WTC11 (cell line): ENCODE data around the gene ATP2B2.

ENCODE experiments used
- ATF6 ChIP-seq: sonication (generic); formaldehyde crosslinking; IDR thresholded peaks from 2 replicates; pipeline ENCODE4 v1.8.1; 2023; ENCODE audit warnings: mild to moderate bottlenecking, missing genetic modification reagents
- CTCF ChIP-seq: fragments of 200-600 bp; IDR thresholded peaks from 2 replicates; pipeline ENCODE4 v1.8.0; 2022; ENCODE audit warnings: antibody characterized with exemption
- FOXJ3 ChIP-seq: sonication (generic); formaldehyde crosslinking; IDR thresholded peaks from 2 replicates; pipeline ENCODE4 v1.9.0; 2021; ENCODE audit warnings: missing genetic modification reagents, mild to moderate bottlenecking, borderline replicate concordance
- GABPB1 ChIP-seq: sonication (generic); formaldehyde crosslinking; IDR thresholded peaks from 2 replicates; pipeline ENCODE4 v1.8.1; 2023; ENCODE audit warnings: mild to moderate bottlenecking, missing genetic modification reagents
- JUN ChIP-seq: sonication (generic); formaldehyde crosslinking; IDR thresholded peaks from 2 replicates; pipeline ENCODE4 v1.8.0; 2023; ENCODE audit warnings: mild to moderate bottlenecking, missing genetic modification reagents
- MLX ChIP-seq: sonication (generic); formaldehyde crosslinking; IDR thresholded peaks from 2 replicates; pipeline ENCODE4 v1.8.1; 2023; ENCODE audit warnings: mild to moderate bottlenecking, missing genetic modification reagents, moderate library complexity
- NFYB ChIP-seq: sonication (generic); formaldehyde crosslinking; conservative IDR thresholded peaks from 2 replicates; pipeline ENCODE4 v1.8.0; 2022; ENCODE audit warnings: low read depth, missing genetic modification reagents
- SP1 ChIP-seq: sonication (generic); formaldehyde crosslinking; conservative IDR thresholded peaks from 2 replicates; pipeline ENCODE4 v1.8.1; 2022; ENCODE audit warnings: missing genetic modification reagents
- TCF7 ChIP-seq: sonication (generic); formaldehyde crosslinking; IDR thresholded peaks from 2 replicates; pipeline ENCODE4 v1.8.0; 2022; ENCODE audit warnings: mild to moderate bottlenecking, low read depth, missing genetic modification reagents, moderate library complexity
- TF ChIP-seq, protein P1 (sequence below): sonication (generic); formaldehyde crosslinking; IDR thresholded peaks from 2 replicates; pipeline ENCODE4 v1.8.1; 2022; ENCODE audit warnings: missing genetic modification reagents, borderline replicate concordance
- TF ChIP-seq, protein P2 (sequence below): sonication (generic); formaldehyde crosslinking; IDR thresholded peaks from 2 replicates; pipeline ENCODE4 v1.8.0; 2022; ENCODE audit warnings: mild to moderate bottlenecking, missing genetic modification reagents
- TF ChIP-seq, protein P3 (sequence below): sonication (generic); formaldehyde crosslinking; IDR thresholded peaks from 2 replicates; pipeline ENCODE4 v1.8.1; 2023; ENCODE audit warnings: mild to moderate bottlenecking, missing genetic modification reagents, moderate library complexity
- TF ChIP-seq, protein P4 (sequence below): fragments of 250-450 bp; sonication (Bioruptor Pico); IDR thresholded peaks from 2 replicates; pipeline ENCODE4 v1.9.0; 2021; ENCODE audit warnings: mild to moderate bottlenecking

- TF ChIP-seq MLX (CRISPR knock-in tag) (no peak), CTCF (no peak), ATF6 (CRISPR knock-in tag) (no peak), GABPB1 (CRISPR knock-in tag) (no peak), FOXJ3 (CRISPR knock-in tag) (no peak), NFYB (CRISPR knock-in tag) (no peak), SP1 (CRISPR knock-in tag) (no peak), TCF7 (CRISPR knock-in tag) (no peak), JUN (no peak)
- TF ChIP-seq, protein P1, sequence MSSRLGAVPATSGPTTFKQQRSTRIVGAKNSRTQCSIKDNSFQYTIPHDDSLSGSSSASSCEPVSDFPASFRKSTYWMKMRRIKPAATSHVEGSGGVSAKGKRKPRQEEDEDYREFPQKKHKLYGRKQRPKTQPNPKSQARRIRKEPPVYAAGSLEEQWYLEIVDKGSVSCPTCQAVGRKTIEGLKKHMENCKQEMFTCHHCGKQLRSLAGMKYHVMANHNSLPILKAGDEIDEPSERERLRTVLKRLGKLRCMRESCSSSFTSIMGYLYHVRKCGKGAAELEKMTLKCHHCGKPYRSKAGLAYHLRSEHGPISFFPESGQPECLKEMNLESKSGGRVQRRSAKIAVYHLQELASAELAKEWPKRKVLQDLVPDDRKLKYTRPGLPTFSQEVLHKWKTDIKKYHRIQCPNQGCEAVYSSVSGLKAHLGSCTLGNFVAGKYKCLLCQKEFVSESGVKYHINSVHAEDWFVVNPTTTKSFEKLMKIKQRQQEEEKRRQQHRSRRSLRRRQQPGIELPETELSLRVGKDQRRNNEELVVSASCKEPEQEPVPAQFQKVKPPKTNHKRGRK (CRISPR knock-in tag) = no peak
- TF ChIP-seq, protein P2, sequence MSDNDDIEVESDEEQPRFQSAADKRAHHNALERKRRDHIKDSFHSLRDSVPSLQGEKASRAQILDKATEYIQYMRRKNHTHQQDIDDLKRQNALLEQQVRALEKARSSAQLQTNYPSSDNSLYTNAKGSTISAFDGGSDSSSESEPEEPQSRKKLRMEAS (CRISPR knock-in tag) = no peak
- TF ChIP-seq, protein P3, sequence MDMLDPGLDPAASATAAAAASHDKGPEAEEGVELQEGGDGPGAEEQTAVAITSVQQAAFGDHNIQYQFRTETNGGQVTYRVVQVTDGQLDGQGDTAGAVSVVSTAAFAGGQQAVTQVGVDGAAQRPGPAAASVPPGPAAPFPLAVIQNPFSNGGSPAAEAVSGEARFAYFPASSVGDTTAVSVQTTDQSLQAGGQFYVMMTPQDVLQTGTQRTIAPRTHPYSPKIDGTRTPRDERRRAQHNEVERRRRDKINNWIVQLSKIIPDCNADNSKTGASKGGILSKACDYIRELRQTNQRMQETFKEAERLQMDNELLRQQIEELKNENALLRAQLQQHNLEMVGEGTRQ (CRISPR knock-in tag) = no peak
- TF ChIP-seq, protein P4, sequence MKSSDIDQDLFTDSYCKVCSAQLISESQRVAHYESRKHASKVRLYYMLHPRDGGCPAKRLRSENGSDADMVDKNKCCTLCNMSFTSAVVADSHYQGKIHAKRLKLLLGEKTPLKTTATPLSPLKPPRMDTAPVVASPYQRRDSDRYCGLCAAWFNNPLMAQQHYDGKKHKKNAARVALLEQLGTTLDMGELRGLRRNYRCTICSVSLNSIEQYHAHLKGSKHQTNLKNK = no peak
Observed at GRCh38 chr3:10358309-10358980, 146.9 kb downstream of the ATP2B2 start.
